ENCODE results near the gene TSGA10IP. TPM values are rescaled to one million over a fixed set of nuclear protein-coding genes. Genes with fewer than 3 reads are reported as not detected.
A peak's percentile ranks its signal among the peaks of the same experiment; 100 is the strongest.

Gene TSGA10IP
- total and polyA plus RNA-seq, 5 donors from 2014 or later = not detected

- Histone ChIP-seq H3K4me3 (ENCODE audit: low read depth, low read length) (no peak overlapping the region), H3K9me3 (ENCODE audit: control insufficient read depth in 2 of 2, low read length in 2 of 2) (no peaks in the 10 kb centered on the region), H3K4me1 (ENCODE audit: control insufficient read depth, insufficient read depth, low read length, poor library complexity, severe bottlenecking) (no peaks in the 10 kb centered on the region), H3K27me3 (ENCODE audit: control insufficient read depth, insufficient read depth, low read length) (no peaks in the 10 kb centered on the region), H3K36me3 (ENCODE audit: control insufficient read depth, insufficient read depth, low read length) (peaks cover 2% of the 10 kb centered on the region), H3K27ac (ENCODE audit: insufficient read depth, low read length, poor library complexity, severe bottlenecking) (no peak overlapping the region)
- DNase-seq (no peak), ATAC-seq (ENCODE audit: low read depth in 2 of 2) (no peak)
- peak overlapping the region in 1 of 3 donors; percentile 6 for H3K27ac Mint-ChIP-seq
- H3K4me3 Mint-ChIP-seq = no peak overlapping the region
- peaks cover 0 to 3% (median 0%) of the 10 kb centered on the region in 7 donors for H3K9me3 Mint-ChIP-seq
- H3K27me3 Mint-ChIP-seq = no peaks in the 10 kb centered on the region
- H3K36me3 Mint-ChIP-seq = peaks cover 4% of the 10 kb centered on the region
- H3K4me1 Mint-ChIP-seq = peaks cover 5 to 11% (median 7%) of the 10 kb centered on the region in 4 donors
Measured at GRCh38 chr11:65992056-65992455, 46.8 kb downstream of the TSGA10IP start.

DNA sequence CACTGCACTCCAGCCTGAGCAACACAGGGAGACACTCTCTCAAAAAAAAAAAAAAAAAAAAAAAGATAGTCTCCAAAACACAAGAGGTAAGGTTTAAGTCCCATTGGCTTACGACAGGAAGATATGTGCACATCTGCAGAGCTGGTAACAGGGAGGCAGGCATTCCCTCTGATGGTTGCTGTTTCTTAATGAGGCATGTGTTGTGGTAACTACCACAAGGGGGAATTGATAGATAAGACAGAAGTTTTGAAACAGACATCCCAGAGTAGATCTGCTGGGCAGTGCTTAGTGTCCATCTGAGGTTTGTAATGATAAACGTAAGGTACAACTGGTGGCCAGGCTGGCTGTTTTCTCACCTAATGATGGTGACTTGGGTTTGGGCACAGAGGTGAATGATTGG, 52.0 kb downstream of the TSGA10IP start:
- H3K27me3 ChIP-seq (ENCODE audit: control insufficient read depth, insufficient read depth, low read length) = no peaks in the 10 kb centered on the region
- Mint-ChIP-seq H3K36me3 (peaks cover 29% of the 10 kb centered on the region), H3K27ac (peak overlapping the region in 1 of 3 donors; percentile 5), H3K4me1 (peaks cover 0 to 41% (median 25%) of the 10 kb centered on the region in 4 donors), H3K27me3 (peaks cover 9% of the 10 kb centered on the region), H3K9me3 (peaks cover 0 to 2% (median 0%) of the 10 kb centered on the region in 7 donors), H3K4me3 (peak overlapping the region in 2 of 4 donors; percentile 23 to 48)
- peaks cover 23% of the 10 kb centered on the region for H3K4me1 ChIP-seq (ENCODE audit: control insufficient read depth, insufficient read depth, low read length, poor library complexity, severe bottlenecking)
- no peak overlapping the region for H3K4me3 ChIP-seq (ENCODE audit: low read depth, low read length)
- no peak overlapping the region for H3K27ac ChIP-seq (ENCODE audit: insufficient read depth, low read length, poor library complexity, severe bottlenecking)
- no peaks in the 10 kb centered on the region for H3K9me3 ChIP-seq (ENCODE audit: control insufficient read depth in 2 of 2, low read length in 2 of 2)
- ATAC-seq (ENCODE audit: low read depth in 2 of 2) (no peak), DNase-seq (no peak)
- H3K36me3 ChIP-seq (ENCODE audit: control insufficient read depth, insufficient read depth, low read length) = peaks cover 34% of the 10 kb centered on the region

- H3K4me3 Mint-ChIP-seq = peak within 1 kb of the TSS; percentile 93 to 100 (median 99)
- Histone ChIP-seq H3K36me3 (ENCODE audit: control insufficient read depth, insufficient read depth, low read length) (peaks cover 40% of the 10 kb centered on the region), H3K27ac (ENCODE audit: insufficient read depth, low read length, poor library complexity, severe bottlenecking) (peak within 1 kb of the TSS; percentile 91), H3K9me3 (ENCODE audit: control insufficient read depth in 2 of 2, low read length in 2 of 2) (no peaks in the 10 kb centered on the region), H3K4me3 (ENCODE audit: low read depth, low read length) (peak within 1 kb of the TSS; percentile 90), H3K4me1 (ENCODE audit: control insufficient read depth, insufficient read depth, low read length, poor library complexity, severe bottlenecking) (peaks cover 32% of the 10 kb centered on the region), H3K27me3 (ENCODE audit: control insufficient read depth, insufficient read depth, low read length) (no peaks in the 10 kb centered on the region)
- peak within 1 kb of the TSS; percentile 98 to 100 (median 99) for H3K27ac Mint-ChIP-seq
- DNase-seq = peak; percentile 87 to 99 (median 96)
- H3K9me3 Mint-ChIP-seq = no peaks in the 10 kb centered on the region
- peaks cover 26% of the 10 kb centered on the region for H3K36me3 Mint-ChIP-seq
- ATAC-seq (ENCODE audit: low read depth in 2 of 2) = peak; percentile 79 to 86
- H3K4me1 Mint-ChIP-seq = peaks cover 0 to 57% (median 27%) of the 10 kb centered on the region in 4 donors
- peaks cover 13% of the 10 kb centered on the region for H3K27me3 Mint-ChIP-seq
Measured at GRCh38 chr11:66001942-66002647, 56.8 kb downstream of the TSGA10IP start, which contains the start of the genes BANF1 and EIF1AD. Gene BANF1 (plus strand): TSS chr11:66002503. CDS start chr11:66003251, 748 bp downstream. Gene EIF1AD (minus strand): TSS chr11:66002157. CDS start chr11:66000389, 1,768 bp downstream.

GRCh38 chr11:66002648-66003225, 57.5 kb downstream of the TSGA10IP start:
- DNase-seq (no peak), ATAC-seq (ENCODE audit: low read depth in 2 of 2) (peak; percentile 70 to 71)
- Mint-ChIP-seq H3K9me3 (no peaks in the 10 kb centered on the region), H3K27ac (peak overlapping the region; percentile 49 to 99 (median 98)), H3K4me1 (peaks cover 0 to 52% (median 27%) of the 10 kb centered on the region in 4 donors), H3K36me3 (peaks cover 22% of the 10 kb centered on the region), H3K4me3 (peak overlapping the region; percentile 93 to 100 (median 99)), H3K27me3 (peaks cover 13% of the 10 kb centered on the region)
- peak overlapping the region; percentile 91 for H3K27ac ChIP-seq (ENCODE audit: insufficient read depth, low read length, poor library complexity, severe bottlenecking)
- H3K4me1 ChIP-seq (ENCODE audit: control insufficient read depth, insufficient read depth, low read length, poor library complexity, severe bottlenecking) = peaks cover 32% of the 10 kb centered on the region
- H3K9me3 ChIP-seq (ENCODE audit: control insufficient read depth in 2 of 2, low read length in 2 of 2) = no peaks in the 10 kb centered on the region
- peak overlapping the region; percentile 83 for H3K4me3 ChIP-seq (ENCODE audit: low read depth, low read length)
- no peaks in the 10 kb centered on the region for H3K27me3 ChIP-seq (ENCODE audit: control insufficient read depth, insufficient read depth, low read length)
- H3K36me3 ChIP-seq (ENCODE audit: control insufficient read depth, insufficient read depth, low read length) = peaks cover 35% of the 10 kb centered on the region

DNA sequence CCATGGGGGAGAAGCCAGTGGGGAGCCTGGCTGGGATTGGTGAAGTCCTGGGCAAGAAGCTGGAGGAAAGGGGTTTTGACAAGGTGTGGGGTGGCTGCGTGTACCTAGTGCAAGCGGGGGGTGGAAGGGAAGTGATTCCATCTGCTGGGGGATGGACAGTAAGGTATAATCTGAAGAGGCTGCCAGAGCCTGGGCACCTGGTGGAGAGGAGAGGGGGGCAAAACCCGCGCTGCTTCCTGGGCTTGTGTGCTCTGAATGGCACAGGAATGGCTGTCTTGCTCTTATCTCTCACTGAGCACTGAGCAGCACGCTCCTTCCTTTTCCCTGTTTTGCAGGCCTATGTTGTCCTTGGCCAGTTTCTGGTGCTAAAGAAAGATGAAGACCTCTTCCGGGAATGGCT, 58.0 kb downstream of the TSGA10IP start:
- H3K4me3 Mint-ChIP-seq = peak overlapping the region; percentile 88 to 100 (median 96)
- H3K36me3 ChIP-seq (ENCODE audit: control insufficient read depth, insufficient read depth, low read length) = peaks cover 30% of the 10 kb centered on the region
- H3K27me3 Mint-ChIP-seq = peaks cover 13% of the 10 kb centered on the region
- peaks cover 19% of the 10 kb centered on the region for H3K36me3 Mint-ChIP-seq
- H3K4me1 ChIP-seq (ENCODE audit: control insufficient read depth, insufficient read depth, low read length, poor library complexity, severe bottlenecking) = peaks cover 32% of the 10 kb centered on the region
- H3K27ac ChIP-seq (ENCODE audit: insufficient read depth, low read length, poor library complexity, severe bottlenecking) = peak overlapping the region; percentile 91
- no peaks in the 10 kb centered on the region for H3K9me3 Mint-ChIP-seq
- no peak for DNase-seq
- H3K27me3 ChIP-seq (ENCODE audit: control insufficient read depth, insufficient read depth, low read length) = no peaks in the 10 kb centered on the region
- peak overlapping the region; percentile 83 for H3K4me3 ChIP-seq (ENCODE audit: low read depth, low read length)
- no peak for ATAC-seq (ENCODE audit: low read depth in 2 of 2)
- peak overlapping the region in 2 of 3 donors; percentile 71 to 98 for H3K27ac Mint-ChIP-seq
- no peaks in the 10 kb centered on the region for H3K9me3 ChIP-seq (ENCODE audit: control insufficient read depth in 2 of 2, low read length in 2 of 2)
- H3K4me1 Mint-ChIP-seq = peaks cover 0 to 48% (median 26%) of the 10 kb centered on the region in 4 donors

- peaks cover 0 to 42% (median 20%) of the 10 kb centered on the region in 4 donors for H3K4me1 Mint-ChIP-seq
- peaks cover 11% of the 10 kb centered on the region for H3K36me3 Mint-ChIP-seq
- no peak overlapping the region for H3K4me3 ChIP-seq (ENCODE audit: low read depth, low read length)
- H3K4me1 ChIP-seq (ENCODE audit: control insufficient read depth, insufficient read depth, low read length, poor library complexity, severe bottlenecking) = peaks cover 32% of the 10 kb centered on the region
- no peaks in the 10 kb centered on the region for H3K27me3 ChIP-seq (ENCODE audit: control insufficient read depth, insufficient read depth, low read length)
- H3K27ac ChIP-seq (ENCODE audit: insufficient read depth, low read length, poor library complexity, severe bottlenecking) = no peak overlapping the region
- H3K27me3 Mint-ChIP-seq = peaks cover 13% of the 10 kb centered on the region
- DNase-seq (no peak), ATAC-seq (ENCODE audit: low read depth in 2 of 2) (no peak)
- H3K27ac Mint-ChIP-seq = peak overlapping the region in 2 of 3 donors; percentile 46 to 66
- no peaks in the 10 kb centered on the region for H3K9me3 Mint-ChIP-seq
- peak overlapping the region; percentile 24 to 93 (median 68) for H3K4me3 Mint-ChIP-seq
- H3K9me3 ChIP-seq (ENCODE audit: control insufficient read depth in 2 of 2, low read length in 2 of 2) = no peaks in the 10 kb centered on the region
- H3K36me3 ChIP-seq (ENCODE audit: control insufficient read depth, insufficient read depth, low read length) = peaks cover 22% of the 10 kb centered on the region
Measured at GRCh38 chr11:66004186-66004585, 58.9 kb downstream of the TSGA10IP start.

DNA sequence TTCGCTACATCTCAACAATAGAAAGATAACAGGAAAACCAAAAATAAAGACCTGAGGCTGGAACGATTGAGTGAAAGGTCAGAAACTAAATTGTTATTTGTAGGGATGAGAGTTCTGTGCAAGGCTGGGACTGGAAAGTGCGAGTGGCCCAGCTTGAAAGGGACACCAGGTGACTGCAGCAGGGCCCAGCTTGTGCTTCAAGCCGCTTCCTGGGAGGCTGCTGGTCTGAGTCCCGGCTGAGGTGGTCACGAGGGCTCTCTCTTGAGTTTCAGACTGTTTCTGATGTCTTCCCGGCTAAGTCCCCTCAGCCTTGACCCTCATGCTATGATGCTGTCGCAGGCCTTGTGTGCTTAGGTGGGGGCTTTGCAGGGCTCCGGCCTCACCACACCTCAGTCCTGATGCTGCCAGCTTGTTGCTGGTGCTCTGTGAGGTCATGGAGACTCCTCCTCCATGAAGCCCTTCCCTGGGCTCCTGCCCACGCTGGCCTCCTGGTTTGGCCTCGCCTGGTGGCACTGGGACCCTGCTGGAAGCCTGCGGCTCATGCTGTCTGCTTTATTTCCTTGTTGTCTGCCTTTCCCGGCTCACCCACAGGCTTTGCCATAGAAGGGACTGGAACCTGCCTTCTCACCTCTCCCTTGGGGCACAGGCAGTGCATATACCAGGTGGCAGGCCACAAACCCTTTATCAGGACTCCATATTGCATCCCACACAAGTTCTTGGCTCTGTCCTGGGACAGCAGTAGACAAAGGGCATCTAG, 61.0 kb downstream of the TSGA10IP start:
- Mint-ChIP-seq H3K36me3 (peaks cover 9% of the 10 kb centered on the region), H3K27ac (no peak overlapping the region), H3K4me3 (peak overlapping the region in 2 of 4 donors; percentile 10 to 58), H3K4me1 (peaks cover 0 to 25% (median 10%) of the 10 kb centered on the region in 4 donors), H3K27me3 (peaks cover 29% of the 10 kb centered on the region), H3K9me3 (peaks cover 0 to 2% (median 0%) of the 10 kb centered on the region in 7 donors)
- Histone ChIP-seq H3K36me3 (ENCODE audit: control insufficient read depth, insufficient read depth, low read length) (peaks cover 9% of the 10 kb centered on the region), H3K4me1 (ENCODE audit: control insufficient read depth, insufficient read depth, low read length, poor library complexity, severe bottlenecking) (peaks cover 15% of the 10 kb centered on the region), H3K9me3 (ENCODE audit: control insufficient read depth in 2 of 2, low read length in 2 of 2) (no peaks in the 10 kb centered on the region), H3K4me3 (ENCODE audit: low read depth, low read length) (no peak overlapping the region), H3K27me3 (ENCODE audit: control insufficient read depth, insufficient read depth, low read length) (peaks cover 1% of the 10 kb centered on the region), H3K27ac (ENCODE audit: insufficient read depth, low read length, poor library complexity, severe bottlenecking) (no peak overlapping the region)
- no peak for ATAC-seq (ENCODE audit: low read depth in 2 of 2)
- no peak for DNase-seq

Measured in CD4-positive, CD25-positive, alpha-beta regulatory T cell (primary cell).